Prostate gland (tissue), 2 donors: ENCODE results near the gene ARHGAP42. TPM values are rescaled to one million over a fixed set of nuclear protein-coding genes. Genes with fewer than 3 reads are reported as not detected.

ENCODE experiments used
- DNase-seq: peaks from one replicate; pipeline ENCODE4 v3.0.0-alpha.2; 2019; ENCODE audit warnings: low spot score
- H3K27ac ChIP-seq, 2 donors: fragments of 200-600 bp; sonication (generic); 2 replicates each; pipeline ENCODE4 v1.5.1; 2017 to 2019
- H3K27me3 ChIP-seq: fragments of 200-600 bp; sonication (generic); replicated peaks from 2 replicates; pipeline ENCODE4 v1.5.1; 2019; ENCODE audit not compliant: insufficient read depth
- H3K36me3 ChIP-seq, 2 donors: fragments of 200-600 bp; sonication (generic); 1 replicate in 1 of 2; 2 replicates in 1 of 2; pipeline versions ENCODE4 v1.5.1 to v1.8.1; 2017 to 2019
- H3K4me1 ChIP-seq: fragments of 200-600 bp; sonication (generic); replicated peaks from 2 replicates; pipeline ENCODE4 v1.5.1; 2019
- H3K4me3 ChIP-seq, 2 donors: fragments of 200-600 bp; sonication (generic); 2 replicates each; pipeline ENCODE4 v1.5.1; 2017 to 2019
- H3K9me3 ChIP-seq: fragments of 200-600 bp; sonication (generic); 2 replicates; pipeline ENCODE4 v1.5.1; 2017
- POLR2A ChIP-seq: fragments of 450-650 bp; IDR thresholded peaks from one replicate; pipeline ENCODE4 v1.6.1; 2016; ENCODE audit warnings: antibody characterized with exemption, mild to moderate bottlenecking
- POLR2AphosphoS5 ChIP-seq: sonication (generic); formaldehyde crosslinking; IDR thresholded peaks from one replicate; pipeline ENCODE4 v1.6.1; 2017; ENCODE audit warnings: antibody characterized with exemption
- WGBS: methylation state at CpG from one replicate; pipeline ENCODE4 v1.1.5; 2018; 5-methylcytosine and 5-hydroxymethylcytosine counted together
- intact Hi-C: fragments of 100-400 bp; cut with DNase I; formaldehyde crosslinking; loops from one replicate; pipeline ENCODE4 v1.14.2; 2022
- total RNA-seq, 2 donors: library from RNA; depleted of rRNA; stranded (reverse); fragments of >200 nt; gene quantifications; one replicate each; pipeline ENCODE4 v1.1.0, GENCODE V29; 2016
- TF ChIP-seq, protein P1 (sequence below), 4 experiments: fragments of 200-600 bp in 2 of 4; fragments of 450-650 bp in 2 of 4; sonication (generic) in 2 of 4; IDR thresholded peaks; 1 replicate in 3 of 4; 2 replicates in 1 of 4; pipeline ENCODE4 v1.5.1; 2016 to 2019; ENCODE audit warnings: antibody characterized with exemption in 4 of 4, mild to moderate bottlenecking in 2 of 4, moderate library complexity in 2 of 4

The ARHGAP42 gene
- total RNA-seq, 2 donors from 2014 or later, result 12.8 to 20.5 TPM

DNA sequence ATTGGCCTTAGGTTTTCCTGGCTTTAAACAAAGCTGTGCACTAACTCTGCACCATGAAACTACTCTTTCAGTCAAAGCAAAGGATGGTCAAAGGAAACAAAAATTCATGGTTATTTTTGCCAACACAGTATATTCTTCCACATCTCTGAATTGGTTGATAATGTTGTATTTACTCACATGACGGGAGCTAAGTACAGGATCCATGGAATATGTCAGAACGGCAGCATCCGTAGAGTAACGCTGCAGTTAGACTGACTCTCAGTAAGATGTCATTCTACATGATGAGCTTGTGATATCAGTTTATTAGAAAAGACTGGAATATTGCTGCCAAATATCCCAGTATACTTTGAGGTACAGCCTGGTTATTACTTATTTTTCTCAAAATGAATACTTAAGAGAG, 270.4 kb downstream of the ARHGAP42 start:
- Histone ChIP-seq H3K9me3 (no peaks in the 10 kb centered on the region), H3K27ac (no peak overlapping the region), H3K4me1 (no peaks in the 10 kb centered on the region), H3K36me3 (no peaks in the 10 kb centered on the region), H3K27me3 (no peaks in the 10 kb centered on the region), H3K4me3 (no peak overlapping the region)
- no peak for TF ChIP-seq POLR2A
- TF ChIP-seq, protein P1, sequence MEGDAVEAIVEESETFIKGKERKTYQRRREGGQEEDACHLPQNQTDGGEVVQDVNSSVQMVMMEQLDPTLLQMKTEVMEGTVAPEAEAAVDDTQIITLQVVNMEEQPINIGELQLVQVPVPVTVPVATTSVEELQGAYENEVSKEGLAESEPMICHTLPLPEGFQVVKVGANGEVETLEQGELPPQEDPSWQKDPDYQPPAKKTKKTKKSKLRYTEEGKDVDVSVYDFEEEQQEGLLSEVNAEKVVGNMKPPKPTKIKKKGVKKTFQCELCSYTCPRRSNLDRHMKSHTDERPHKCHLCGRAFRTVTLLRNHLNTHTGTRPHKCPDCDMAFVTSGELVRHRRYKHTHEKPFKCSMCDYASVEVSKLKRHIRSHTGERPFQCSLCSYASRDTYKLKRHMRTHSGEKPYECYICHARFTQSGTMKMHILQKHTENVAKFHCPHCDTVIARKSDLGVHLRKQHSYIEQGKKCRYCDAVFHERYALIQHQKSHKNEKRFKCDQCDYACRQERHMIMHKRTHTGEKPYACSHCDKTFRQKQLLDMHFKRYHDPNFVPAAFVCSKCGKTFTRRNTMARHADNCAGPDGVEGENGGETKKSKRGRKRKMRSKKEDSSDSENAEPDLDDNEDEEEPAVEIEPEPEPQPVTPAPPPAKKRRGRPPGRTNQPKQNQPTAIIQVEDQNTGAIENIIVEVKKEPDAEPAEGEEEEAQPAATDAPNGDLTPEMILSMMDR (IDR thresholded peaks at IDR 0.05), result no peak
- intact Hi-C loops, result no loop called here
- DNase-seq, result no peak
- WGBS, result 90% methylated on average over 4 of the region's 4 CpGs

DNA sequence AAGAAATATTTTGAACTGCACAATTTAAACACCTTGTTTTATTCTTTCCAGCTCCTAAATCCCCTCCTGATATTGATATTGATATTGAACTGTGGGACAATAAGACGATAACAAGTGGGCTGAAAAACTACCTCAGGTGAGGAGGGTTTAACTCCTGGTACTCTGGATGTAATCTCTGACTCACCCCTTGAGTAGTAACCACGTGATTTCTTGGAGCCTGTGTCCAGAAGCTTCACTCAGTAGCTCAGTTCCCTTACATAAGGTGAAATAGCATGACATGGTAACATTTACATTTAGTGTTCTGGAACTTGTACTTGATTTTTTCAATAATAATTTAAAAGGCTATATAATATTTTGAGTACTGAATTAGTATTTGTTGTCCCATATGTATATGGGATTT, 274.5 kb downstream of the ARHGAP42 start:
- no peak overlapping the region for H3K27ac ChIP-seq
- 89% methylated on average over 2 of the region's 2 CpGs for WGBS
- no peaks in the 10 kb centered on the region for H3K27me3 ChIP-seq
- no peaks in the 10 kb centered on the region for H3K9me3 ChIP-seq
- H3K4me1 ChIP-seq, result no peaks in the 10 kb centered on the region
- no peak for DNase-seq
- no peaks in the 10 kb centered on the region for H3K36me3 ChIP-seq
- TF ChIP-seq, protein P1 (IDR thresholded peaks at IDR 0.05), result no peak
- TF ChIP-seq POLR2A (no peak), POLR2AphosphoS5 (no peak)
- H3K4me3 ChIP-seq, result no peak overlapping the region
- intact Hi-C loops, result no loop called here

DNA sequence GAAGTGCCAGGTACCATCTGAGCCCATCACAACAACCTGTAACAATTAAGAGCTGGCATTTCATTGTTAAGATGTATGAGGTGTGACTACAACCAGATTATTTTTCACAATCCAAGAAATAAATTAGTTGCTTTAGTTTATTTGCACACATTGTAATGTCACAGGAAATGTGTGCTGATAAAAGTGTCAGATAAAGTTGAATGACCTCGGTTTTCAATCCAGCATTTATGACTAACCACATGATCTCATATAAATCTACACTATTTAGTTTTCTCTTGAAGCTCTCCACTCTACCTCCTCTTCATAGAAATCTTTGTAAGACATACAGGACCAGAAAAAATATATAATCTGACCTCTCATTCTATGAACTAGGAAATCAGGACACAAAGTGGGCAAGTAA, 276.3 kb downstream of the ARHGAP42 start:
- Histone ChIP-seq H3K36me3 (no peaks in the 10 kb centered on the region), H3K27me3 (no peaks in the 10 kb centered on the region), H3K27ac (no peak overlapping the region), H3K9me3 (no peaks in the 10 kb centered on the region), H3K4me3 (no peak overlapping the region), H3K4me1 (no peaks in the 10 kb centered on the region)
- DNase-seq, result no peak
- intact Hi-C loops, result no loop called here
- 0% methylated on average over 1 of the region's 1 CpG for WGBS
- TF ChIP-seq, protein P1 (IDR thresholded peaks at IDR 0.05), result no peak
- no peak for TF ChIP-seq POLR2AphosphoS5
- no peak for TF ChIP-seq POLR2A

DNA sequence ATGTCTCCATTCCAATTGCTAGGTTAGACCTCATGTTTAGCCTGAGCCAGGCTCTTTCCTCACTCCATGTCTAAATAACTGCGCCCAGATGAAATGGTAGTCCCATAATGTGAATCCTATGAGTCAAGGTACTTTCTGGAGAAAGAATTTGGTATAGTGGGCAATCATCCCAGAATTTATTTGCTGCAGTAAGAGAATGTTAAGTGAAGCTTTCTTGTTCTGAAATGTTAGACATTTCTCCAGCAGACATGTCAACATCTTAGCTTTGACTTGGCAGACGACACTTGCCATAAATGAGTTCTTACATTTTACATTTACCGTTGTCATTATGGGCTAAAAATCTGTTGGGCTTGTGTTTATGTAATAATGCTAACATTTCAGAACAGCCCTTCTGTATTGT, 277.3 kb downstream of the ARHGAP42 start:
- Histone ChIP-seq H3K4me1 (no peaks in the 10 kb centered on the region), H3K4me3 (no peak overlapping the region), H3K27me3 (no peaks in the 10 kb centered on the region), H3K27ac (no peak overlapping the region), H3K36me3 (no peaks in the 10 kb centered on the region), H3K9me3 (no peaks in the 10 kb centered on the region)
- no peak for DNase-seq
- TF ChIP-seq POLR2AphosphoS5, result no peak
- no peak for TF ChIP-seq POLR2A
- TF ChIP-seq, protein P1 (IDR thresholded peaks at IDR 0.05), result no peak
- 33% methylated on average over 3 of the region's 3 CpGs for WGBS
- intact Hi-C loops, result no loop called here

DNA sequence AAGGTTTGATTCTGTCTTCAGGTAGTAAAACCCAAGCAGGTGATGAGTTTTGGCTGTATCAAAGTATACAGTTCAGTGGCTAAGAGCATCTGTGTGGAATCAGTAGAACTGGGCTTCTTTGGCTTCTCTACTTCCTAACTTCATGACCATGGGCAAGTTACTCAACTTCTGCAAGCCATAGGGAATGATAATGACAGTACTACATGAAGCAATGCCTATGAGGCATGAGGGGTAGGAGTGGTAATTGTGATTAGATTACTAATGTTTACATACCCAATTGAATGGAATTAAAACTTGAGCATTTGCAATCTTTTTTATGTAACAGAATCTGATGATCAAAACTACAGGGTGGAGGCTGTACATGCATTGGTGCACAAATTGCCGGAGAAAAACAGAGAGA, 278.3 kb downstream of the ARHGAP42 start:
- Histone ChIP-seq H3K27me3 (no peaks in the 10 kb centered on the region), H3K9me3 (no peaks in the 10 kb centered on the region), H3K4me3 (no peak overlapping the region), H3K27ac (no peak overlapping the region), H3K36me3 (no peaks in the 10 kb centered on the region), H3K4me1 (no peaks in the 10 kb centered on the region)
- DNase-seq, result no peak
- 94% methylated on average over 1 of the region's 1 CpG for WGBS
- intact Hi-C loops, result no loop called here
- TF ChIP-seq POLR2A (no peak), POLR2AphosphoS5 (no peak)
- TF ChIP-seq, protein P1 (IDR thresholded peaks at IDR 0.05), result no peak
